Left forelimb (tissue), 1 donor: ENCODE results near the gene TNS1.

ENCODE experiments used
- DNase-seq: peaks from one replicate; pipeline ENCODE4 v3.0.0-alpha.2; 2018; ENCODE audit warnings: low spot score

Gene TNS1

DNA sequence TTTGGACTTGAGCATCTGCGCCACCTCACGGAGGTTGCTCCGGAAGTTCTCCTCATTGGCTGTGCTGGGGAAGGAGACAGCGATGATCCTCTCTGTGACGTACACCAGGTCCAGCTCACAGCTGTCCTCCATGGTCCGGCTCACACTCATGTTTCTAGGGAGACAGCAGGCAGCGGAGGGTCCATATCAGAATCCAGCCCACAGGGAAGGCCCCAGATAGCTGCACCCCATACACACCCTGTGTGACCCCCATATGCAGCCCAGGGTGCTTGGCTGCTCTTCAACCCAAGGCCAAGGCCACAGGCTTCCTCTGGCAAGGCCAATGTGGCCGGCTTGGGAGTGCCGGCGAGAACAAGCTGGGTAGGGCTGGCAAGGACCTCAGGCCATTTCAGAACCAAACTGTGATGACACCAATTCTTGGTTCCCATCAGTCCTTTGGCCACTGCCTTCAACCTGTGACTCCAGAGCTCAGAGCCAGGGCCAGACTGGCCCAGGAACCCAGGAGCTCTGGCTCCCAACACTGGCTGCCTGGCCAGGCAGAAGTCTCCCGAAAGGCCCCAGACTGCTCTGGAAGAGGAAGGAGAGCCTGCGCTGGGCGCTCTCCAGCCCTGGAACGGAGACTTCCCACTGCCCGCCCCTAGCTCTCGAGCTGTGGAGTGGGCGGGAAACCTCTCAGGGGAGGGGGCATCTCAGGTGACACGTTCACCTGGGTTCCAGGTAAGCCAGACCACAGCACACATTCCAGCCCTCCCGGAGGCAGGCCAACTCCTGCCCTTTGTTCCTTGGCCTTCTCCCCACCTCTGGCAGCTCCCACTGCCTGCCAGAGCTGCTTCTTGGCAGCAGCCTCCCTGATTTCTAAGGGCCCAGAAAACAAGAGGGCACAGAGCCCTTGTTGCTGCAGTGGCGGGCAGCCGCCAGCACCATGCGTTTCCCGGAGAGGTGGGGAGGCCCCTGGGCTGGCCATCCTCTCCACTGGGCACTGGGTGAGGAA lies 104.7 kb downstream of the TNS1 start:
- no peak for DNase-seq

DNA sequence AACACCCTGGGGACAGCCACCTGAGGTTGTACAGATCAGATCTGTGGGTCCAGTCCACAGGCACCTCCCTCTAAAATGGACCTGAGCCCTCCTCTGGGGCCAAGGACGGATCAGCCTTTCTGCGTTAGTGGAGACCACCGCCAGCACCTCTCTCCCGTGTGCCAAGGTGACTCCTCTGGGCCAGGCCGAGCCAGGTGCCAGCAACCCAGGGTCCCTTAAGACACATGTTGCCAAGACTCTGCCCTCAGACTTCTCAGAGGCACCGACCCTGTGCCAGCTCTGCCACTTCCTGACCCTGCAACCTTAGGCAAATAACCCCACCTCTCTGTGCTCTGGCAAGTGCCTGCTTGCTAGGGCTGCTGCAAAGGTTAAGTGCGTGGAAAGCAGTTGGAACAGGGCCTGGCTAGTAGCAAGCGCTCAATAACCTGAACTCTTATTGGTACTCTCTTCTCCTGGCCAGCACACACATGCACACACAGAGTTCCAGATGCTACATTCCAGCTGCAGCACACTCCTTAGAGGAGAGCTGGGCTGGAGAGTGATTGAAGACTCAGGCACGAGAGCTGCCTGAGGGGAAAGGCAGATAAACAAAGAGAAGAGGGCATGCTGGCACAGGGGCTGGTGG lies 105.6 kb downstream of the TNS1 start:
- DNase-seq: no peak

DNA sequence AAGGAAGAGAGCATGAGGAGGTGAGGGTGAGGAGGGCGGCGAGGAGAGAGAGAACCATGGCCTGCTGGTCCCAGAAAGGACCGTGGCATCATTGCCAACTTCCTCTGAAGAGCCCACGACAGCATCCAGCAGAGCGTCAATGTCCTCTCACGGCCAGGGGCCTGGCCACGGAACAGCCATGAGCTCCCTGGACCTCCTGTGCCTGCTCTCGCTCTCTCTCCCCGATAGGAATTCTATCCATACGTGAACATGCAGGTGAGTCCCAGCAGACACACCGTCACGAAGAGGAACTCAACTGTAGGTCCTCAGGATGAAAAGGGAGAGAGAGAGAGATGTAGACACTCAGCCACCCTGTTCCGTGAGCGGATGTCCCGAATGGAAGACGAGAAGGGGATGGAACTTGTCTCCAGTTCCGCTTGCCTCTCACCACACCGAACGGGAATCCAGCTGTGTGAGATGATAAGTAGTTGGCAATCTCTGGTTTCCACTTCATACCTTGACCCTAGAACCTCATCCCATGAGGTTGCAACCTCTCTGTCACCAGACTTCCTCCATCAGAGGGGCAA lies 107.6 kb downstream of the TNS1 start:
- DNase-seq: no peak

DNA sequence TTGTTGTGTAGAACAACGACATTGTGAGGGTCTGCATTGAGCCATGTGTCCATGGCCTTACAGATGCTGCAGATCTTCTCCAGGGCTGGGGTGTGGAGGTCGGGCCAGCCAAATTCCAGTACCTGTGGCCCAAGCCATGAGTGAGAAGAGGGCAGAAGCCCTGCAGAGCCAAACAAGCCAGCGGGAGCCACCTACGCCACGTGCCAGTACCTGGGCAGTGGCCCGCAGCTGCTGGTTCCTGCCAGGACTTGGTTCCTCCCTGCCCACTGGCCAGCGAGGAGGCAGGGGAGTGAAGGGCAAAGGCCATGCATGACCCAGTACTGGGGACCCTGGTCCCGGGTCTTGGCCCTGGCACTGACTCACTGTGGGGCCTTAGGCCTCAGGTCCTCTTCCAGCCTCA lies 109.4 kb downstream of the TNS1 start:
- DNase-seq: no peak

DNA sequence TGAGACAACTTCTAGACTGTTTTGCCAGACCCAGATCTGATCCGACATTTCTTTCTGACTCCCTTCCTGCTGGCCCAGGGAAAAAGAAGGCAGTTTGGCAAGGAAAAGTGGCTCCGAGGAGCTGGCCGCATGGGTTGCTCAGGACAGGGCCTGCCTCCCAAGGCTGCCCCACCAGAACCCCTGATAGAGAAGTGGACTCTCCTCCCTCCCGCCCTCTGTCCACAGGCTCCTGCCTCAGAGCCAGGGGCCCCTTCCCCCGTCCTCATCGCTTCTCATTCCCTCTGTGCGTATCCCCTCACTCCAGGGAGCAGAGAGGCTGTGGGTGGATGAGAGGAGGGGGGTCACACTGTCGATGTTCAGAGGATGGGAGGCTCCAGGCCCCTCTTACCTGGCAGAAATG lies 110.2 kb downstream of the TNS1 start:
- no peak for DNase-seq

DNA sequence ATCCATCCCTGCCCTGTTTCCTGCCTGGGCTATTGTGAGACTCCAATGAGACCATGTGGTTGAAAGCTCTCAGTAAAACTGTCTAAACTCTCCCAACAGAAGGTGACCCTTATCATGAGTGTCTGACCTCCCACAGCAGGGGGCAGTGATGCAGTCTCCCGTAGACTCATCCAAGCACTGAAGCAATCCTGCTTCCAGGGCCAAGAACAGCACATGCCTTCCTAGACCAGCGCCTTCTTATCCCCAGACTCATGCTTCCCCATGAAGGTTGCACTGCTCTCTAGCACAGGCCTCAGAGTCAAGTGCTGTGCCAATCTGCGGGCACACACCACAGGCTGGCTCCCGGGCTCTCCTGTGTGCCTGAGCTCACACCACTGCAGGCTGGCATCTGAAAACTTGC lies 112.3 kb downstream of the TNS1 start:
- DNase-seq: no peak

DNA sequence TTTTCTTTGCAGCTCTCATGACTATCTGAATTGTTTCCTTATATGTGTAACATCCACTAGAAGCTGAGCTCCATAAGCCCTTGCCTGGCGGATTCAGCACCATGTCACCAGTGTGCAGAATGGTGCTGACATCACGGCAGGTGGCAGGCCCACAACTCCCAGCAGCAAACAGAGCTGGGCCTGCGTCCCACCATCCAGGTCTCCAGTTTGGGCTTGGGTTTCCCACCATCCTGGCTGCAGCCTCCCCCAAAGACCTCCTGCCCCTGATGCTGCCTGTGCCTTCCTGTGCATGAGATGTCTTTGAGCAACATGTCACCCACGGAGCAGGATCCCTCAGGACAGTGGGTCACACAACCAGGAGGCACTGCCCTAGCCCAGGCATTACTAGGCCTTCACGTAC lies 113.1 kb downstream of the TNS1 start:
- no peak for DNase-seq

DNA sequence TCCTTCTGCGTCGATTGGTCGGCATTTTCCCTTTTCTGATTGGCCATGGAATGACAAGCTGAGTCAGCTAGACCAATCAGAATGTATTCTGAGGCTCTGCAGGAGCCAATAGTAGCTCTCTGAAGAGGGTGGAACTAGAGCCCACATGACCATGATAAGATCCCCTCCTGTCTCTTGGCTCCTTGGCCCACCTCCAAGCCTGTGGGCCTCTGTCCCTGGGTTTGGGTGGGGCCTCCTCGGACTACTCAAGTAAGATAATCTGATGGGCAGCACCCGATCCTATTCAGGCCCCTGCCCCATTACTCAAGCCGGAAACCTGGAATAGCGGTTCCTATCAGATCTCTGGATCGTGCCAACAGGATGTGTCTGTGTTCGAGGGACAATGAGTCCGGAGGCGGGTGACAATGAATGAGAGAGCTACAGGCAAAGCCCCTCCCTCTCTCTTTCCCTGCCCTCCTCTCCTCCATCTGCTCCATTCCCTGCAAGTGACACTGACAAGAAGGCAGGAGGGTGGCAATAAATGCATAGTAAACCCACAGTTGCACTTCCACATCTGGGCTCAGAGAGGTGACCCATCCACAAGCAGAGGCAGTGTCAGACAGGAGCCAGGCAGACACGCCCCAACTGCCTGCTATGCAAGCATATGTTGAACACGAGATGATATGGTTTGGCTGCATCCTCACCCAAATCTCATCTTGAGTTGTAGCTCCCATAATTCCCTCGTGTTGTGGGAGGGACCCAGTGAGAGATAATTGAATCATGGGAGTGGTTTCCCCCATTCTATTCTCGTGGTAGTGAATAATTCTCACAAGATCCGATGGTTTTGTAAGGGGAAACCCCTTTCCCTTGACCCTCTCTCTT lies 114.7 kb downstream of the TNS1 start:
- no peak for DNase-seq

DNA sequence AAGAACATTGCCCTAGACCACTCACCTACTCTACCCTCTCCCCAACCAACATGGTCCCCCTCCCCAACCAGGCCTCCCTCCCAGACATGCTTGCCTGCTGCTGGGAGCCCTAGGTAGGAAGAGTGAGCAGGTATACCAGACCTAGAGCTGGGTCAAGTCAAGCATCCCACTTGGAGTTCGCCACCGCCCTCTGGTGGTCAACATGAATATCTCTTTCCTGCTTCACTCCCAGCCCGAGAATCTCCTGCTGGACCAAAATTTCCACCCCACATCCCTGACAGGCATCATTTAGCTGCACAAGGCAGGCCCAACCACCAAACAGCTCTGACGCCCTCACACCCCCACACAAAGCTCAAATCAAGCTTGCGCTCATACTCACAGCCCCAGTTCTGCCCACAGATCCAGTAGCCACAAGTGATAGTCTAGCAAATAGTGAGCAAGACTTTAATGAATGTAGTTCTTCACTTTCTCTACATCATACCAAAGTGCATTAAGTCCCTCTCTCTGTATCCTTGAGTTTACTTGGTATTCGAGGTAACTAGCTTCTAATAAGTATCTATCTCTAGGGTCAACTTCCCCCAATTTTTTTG lies 116.0 kb downstream of the TNS1 start:
- DNase-seq: no peak

DNA sequence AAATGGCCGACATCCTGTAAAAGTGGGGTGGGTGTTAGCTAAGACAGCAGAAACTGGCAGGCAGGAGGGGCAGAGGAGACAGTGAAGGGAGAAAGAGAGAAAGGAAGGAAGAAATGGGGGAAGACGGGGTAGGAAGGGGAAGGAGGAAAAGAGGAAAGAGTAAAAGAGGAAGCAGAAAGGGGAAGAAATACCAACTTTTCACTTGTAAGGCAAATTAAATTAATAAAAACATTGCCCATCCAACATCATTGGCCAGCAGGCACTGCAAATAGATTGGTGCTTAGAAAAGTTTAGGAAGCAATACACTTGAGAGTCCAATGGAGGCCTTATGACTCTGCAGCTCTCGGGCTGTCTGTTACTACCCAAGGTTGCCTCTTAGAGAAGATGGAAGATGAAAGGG lies 116.7 kb downstream of the TNS1 start:
- no peak for DNase-seq

DNA sequence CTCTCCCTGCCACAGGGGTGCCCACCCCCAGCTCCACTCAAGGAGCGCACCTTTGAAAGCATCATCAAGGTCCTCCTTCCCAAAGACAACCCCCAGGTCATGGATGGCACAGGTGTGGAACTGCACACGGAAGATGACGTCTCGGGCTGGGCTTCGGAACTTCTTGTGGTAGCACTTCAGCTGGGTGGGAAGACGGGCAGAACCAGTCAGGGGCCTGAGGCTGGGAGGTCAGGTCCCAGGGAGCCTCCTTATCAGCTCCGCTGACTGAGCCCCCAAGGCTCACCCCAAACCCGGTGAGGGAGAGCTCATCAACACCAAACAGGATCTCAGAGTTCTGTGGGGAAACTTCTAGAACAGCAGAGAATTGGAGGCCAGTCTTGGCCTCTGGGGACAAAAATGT lies 117.8 kb downstream of the TNS1 start:
- no peak for DNase-seq

DNA sequence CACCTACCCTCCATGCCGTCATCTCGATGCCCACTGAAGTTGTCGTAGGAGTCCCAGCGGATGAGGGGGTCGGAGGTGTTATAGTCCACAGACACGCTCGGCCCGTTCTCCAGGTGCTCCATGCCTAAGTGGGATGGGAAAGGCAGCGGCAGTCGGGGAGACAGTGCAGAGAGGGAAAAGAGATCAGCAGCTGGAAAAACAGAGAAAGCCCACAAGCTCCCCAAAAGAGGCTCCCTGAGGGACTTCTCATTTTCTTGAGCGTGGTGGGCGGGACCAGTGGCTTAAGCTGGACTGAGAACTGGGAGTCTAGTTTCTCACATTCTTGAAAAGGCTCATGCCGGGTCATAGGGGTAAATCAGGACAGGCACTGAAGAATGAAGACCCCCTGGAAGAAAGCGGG lies 121.9 kb downstream of the TNS1 start:
- no peak for DNase-seq

DNA sequence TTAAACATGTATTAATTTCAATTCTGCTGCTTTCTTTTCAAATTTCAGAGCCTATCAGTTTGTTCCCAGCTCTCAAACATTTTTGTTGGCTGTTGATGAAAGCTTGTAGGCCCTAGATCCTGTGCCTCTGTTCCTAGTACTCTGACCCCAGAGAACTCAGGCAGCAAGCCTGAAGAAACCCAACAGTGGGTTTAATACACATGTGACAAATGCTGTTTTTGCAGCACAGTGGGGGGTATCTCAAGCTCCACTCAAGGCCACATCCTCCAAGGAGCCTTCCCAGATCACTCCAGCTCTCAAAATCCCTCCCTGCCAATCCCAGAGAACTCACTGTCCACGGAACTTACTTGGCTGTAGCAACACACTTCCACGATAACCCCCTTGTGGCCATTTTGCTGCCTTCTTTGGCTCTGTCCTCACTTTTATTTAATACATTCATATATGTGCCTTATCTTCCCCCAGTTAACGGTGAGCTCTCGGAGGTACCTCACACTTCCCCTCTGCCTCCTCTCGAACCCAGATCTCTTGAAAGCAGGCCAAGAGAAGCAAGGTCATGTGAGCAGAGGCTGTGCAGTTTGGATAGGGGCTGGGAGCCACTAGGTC lies 122.4 kb downstream of the TNS1 start:
- DNase-seq: no peak

DNA sequence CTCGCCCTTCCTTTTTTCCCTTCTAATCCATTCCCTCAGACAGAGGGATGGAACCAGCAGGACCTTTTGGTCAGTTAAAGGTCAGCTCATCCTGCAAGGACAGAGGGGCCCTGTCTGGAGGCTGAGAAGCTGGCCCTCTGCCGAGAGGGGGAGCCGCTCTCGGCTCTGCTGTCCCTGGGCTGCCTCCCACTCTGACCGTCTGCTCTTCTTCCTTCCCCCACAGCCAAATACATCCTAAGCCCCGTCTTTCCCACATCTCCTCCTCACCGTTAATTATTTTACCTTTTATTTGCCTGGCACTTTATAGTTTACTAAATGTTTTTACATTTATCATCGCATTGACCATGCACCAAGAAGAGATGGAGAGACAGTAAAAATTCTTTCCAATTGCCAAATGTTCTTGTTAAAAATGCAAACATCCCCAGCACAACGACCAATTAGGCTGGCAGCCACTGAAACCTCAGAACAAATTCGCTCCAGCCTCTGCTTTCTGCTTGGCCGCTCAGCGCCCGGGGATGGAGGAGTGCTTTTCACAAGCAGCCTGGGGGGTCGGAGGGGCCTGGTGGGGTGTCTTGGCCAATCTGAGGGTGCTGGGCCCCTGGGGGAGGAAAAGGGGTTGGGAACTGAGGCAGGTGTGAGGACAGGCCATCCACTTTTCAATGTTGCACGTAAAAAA lies 123.7 kb downstream of the TNS1 start:
- DNase-seq: no peak

DNA sequence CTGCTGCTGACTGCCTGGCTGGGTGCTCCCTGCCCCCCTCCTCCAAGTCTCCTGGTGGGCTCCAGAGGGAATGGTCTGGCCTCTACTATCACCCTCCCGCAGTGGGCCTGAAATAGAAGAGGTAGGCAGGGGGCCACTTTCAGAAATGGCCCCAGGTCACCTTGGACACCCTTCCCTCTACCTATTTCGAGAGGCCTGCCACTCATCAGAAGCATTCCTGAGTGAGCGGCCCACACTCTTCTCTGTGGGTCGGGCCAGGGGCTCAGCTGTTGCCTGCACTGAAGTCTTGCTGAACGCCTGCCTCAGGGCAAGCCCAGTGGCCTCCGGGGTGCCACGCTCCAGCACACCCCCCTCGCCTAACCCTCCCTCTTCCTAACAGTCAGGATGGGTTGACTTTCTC lies 124.9 kb downstream of the TNS1 start:
- no peak for DNase-seq

DNA sequence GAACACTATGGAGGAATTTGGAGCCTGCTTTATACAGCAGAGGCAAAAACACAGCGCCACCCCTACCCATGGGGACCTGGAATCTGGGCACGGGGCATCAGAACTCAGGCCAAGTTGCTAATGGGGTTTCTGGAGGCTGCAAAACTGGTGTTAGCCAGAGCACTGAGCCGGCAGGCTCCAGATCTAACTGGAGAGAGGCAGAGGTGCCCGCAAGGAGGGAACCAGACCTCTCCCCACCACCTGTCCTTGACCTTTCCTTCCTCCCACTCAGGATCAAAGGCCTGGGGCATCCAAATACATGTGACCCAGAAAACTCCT lies 126.6 kb downstream of the TNS1 start:
- DNase-seq: no peak

DNA sequence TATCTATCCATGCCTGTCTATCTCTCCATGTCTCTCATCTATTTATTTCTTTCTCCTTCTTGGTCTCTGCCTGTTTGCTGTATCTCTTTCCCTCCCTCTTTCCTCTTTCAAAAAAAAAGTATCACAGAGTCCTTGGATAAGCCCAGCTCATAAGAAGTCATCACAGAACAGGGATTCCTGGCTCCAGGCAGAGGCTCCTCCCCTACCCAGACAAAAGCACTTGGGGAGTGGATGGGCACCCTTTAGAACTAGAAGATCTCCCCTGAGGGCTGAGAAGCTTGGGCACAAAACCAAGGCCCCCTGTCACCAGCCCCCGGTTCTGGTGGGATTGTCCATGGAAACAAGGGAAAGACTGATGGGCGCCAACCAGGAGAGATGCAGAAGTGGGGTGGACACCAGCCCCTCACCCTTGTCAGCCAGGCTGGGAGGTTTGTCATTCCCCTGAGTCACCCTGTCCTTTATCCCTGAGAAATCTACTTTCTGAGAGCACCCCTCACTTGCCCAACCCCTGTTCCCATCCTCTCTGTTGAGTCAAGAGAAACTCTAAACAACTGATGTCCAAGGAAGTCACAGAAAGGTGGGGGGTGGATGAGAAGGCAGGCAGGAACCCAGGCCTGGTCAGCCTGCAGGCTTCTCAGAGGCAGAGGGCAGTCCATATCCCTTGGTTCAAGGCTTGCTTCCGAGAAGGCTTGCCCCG lies 127.1 kb downstream of the TNS1 start:
- no peak for DNase-seq

DNA sequence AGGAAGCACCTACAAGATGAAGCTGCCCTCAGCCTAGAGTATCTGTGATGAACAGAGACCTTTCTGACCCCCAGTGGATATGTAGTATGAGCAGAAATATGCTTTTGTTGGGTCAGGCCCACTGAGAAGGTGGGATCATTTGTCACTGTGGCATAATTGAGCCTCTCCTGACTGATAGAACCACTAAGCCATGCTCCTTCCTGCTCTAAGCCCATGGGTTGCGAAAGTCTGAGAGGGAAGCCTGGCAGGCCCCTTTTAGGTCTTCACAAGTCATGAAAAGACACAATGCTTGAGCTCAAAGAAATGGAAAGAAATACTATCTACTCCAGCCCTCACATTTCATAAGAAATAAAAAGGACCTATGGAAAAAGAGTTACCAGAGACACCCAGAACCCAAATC lies 127.7 kb downstream of the TNS1 start:
- DNase-seq: no peak

DNA sequence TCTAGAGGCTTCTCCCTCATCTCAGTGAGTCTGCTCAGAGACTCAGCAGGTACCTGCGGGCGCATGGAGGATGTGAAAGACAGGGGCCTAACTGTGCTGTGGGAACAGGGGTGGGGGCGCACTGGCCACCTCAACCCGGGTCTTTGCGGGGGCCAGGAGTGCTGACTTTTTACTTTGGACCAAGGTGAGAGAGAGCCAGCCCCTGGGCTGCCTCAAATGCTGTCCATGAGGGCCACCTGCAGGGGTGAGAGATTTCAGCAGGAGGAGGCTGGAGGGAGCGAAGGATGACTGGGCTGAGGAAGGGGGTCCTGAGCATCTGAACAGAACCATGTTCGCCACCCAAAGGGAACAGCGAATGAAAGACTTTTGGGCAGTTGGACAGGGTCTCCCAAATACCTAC lies 129.4 kb downstream of the TNS1 start:
- no peak for DNase-seq

DNA sequence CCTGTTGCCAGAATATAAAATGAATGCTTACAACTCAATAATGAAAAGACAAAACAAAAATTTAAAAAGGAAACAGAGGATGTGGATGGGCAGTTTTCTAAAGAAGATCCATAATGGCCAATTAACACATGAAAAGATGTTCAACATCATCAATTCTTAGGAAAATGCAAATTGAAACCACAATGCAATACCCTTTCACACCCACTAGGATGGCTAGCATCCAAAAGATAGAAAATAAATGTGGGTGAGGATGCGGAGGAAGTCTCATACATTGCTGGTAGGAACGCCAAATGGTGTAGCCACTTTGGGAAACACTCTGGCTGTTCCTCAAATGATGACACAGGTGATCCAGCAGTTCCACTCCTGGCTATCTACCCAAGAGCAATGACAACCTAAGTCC lies 130.5 kb downstream of the TNS1 start:
- no peak for DNase-seq
